DND-41 (cell line): Measurements from ENCODE around the gene SDK2.

Experiments used
- ATAC-seq: fragments of 200-7000 bp; cut with Tn5 transposase; 3 replicates; pipeline ENCODE4 v1.9.1; 2021; ENCODE audit warnings: low read depth; ENCODE audit not compliant: insufficient read depth
- DNase-seq: peaks from one replicate; pipeline ENCODE4 v3.0.0-alpha.2; 2020
- H2AFZ ChIP-seq: 2 replicates; pipeline ENCODE4 v1.6.0; 2012; ENCODE audit warnings: low read depth, low read length
- H3K27ac ChIP-seq: 2 replicates; pipeline ENCODE4 v1.5.1; 2012; ENCODE audit warnings: low read length, inconsistent platforms
- H3K27me3 ChIP-seq: fragments of 200-600 bp; sonication (generic); 2 replicates; pipeline ENCODE4 v1.6.0; 2012; ENCODE audit warnings: low read length, mild to moderate bottlenecking, inconsistent platforms; ENCODE audit not compliant: insufficient read depth, poor library complexity
- H3K36me3 ChIP-seq: 2 replicates; pipeline ENCODE4 v1.5.1; 2012; ENCODE audit warnings: low read length, inconsistent platforms; ENCODE audit not compliant: insufficient read depth
- H3K4me1 ChIP-seq: 2 replicates; pipeline ENCODE4 v1.5.1; 2012; ENCODE audit warnings: mild to moderate bottlenecking, low read length; ENCODE audit not compliant: insufficient read depth
- H3K4me2 ChIP-seq: 2 replicates; pipeline ENCODE4 v1.6.0; 2012; ENCODE audit warnings: mild to moderate bottlenecking, moderate library complexity, low read length, inconsistent platforms; ENCODE audit not compliant: insufficient read depth
- H3K4me3 ChIP-seq, 2 experiments: fragments of 200-600 bp in 1 of 2; shearing (Covaris generic) in 1 of 2; 2 replicates each; pipeline ENCODE4 v1.5.1; 2012 to 2016; ENCODE audit warnings: inconsistent platforms in 2 of 2, low read length in 2 of 2, mild to moderate bottlenecking in 2 of 2, low read depth in 1 of 2, moderate library complexity in 1 of 2
- H3K79me2 ChIP-seq: 2 replicates; pipeline ENCODE4 v1.6.0; 2012; ENCODE audit warnings: low read length, inconsistent platforms; ENCODE audit not compliant: insufficient read depth
- H3K9ac ChIP-seq: 2 replicates; pipeline ENCODE4 v1.6.0; 2012; ENCODE audit warnings: low read depth, mild to moderate bottlenecking, inconsistent platforms, low read length, moderate library complexity
- H3K9me3 ChIP-seq: 2 replicates; pipeline ENCODE4 v1.5.1; 2012; ENCODE audit warnings: low read length, moderate library complexity, mild to moderate bottlenecking, inconsistent platforms; ENCODE audit not compliant: insufficient read depth, severe bottlenecking
- H4K20me1 ChIP-seq: 2 replicates; pipeline ENCODE4 v1.6.0; 2012; ENCODE audit warnings: low read length; ENCODE audit not compliant: insufficient read depth
- EZH2 ChIP-seq: IDR thresholded peaks from 3 replicates; pipeline ENCODE4 v1.6.1; 2012; ENCODE audit warnings: borderline replicate concordance, low read depth, mild to moderate bottlenecking, moderate library complexity, low read length, inconsistent platforms; ENCODE audit not compliant: severe bottlenecking
- TF ChIP-seq, protein P1 (sequence below): IDR thresholded peaks from 2 replicates; pipeline ENCODE4 v1.5.1; 2012; ENCODE audit warnings: borderline replicate concordance, low read length, moderate library complexity, mild to moderate bottlenecking; ENCODE audit not compliant: poor library complexity, severe bottlenecking; ENCODE audit errors: extremely low read depth

SDK2 gene

DNA sequence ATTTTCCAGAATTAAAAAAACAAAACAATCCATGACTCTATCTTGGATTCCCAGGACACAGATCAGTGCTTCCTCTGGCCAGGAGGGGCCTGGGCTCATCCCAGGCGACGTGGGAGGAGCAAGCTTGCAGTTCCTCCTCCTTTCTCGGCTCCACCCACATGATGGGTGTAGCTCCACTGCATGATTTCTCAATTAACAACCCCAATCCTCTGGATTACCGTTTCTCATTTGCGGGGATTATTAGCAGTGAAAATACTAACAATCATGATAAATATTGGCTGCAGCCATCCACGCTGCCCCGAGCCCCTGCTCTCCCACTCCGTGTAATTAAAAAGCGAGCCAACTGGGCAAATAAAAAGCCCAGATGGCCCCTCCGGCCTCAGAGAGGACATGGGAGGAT is 46.4 kb upstream of the SDK2 start:
- ATAC-seq = no peak
- no peaks in the 10 kb centered on the region for H3K4me1 ChIP-seq
- H4K20me1 ChIP-seq = no peaks in the 10 kb centered on the region
- TF ChIP-seq, protein P1, sequence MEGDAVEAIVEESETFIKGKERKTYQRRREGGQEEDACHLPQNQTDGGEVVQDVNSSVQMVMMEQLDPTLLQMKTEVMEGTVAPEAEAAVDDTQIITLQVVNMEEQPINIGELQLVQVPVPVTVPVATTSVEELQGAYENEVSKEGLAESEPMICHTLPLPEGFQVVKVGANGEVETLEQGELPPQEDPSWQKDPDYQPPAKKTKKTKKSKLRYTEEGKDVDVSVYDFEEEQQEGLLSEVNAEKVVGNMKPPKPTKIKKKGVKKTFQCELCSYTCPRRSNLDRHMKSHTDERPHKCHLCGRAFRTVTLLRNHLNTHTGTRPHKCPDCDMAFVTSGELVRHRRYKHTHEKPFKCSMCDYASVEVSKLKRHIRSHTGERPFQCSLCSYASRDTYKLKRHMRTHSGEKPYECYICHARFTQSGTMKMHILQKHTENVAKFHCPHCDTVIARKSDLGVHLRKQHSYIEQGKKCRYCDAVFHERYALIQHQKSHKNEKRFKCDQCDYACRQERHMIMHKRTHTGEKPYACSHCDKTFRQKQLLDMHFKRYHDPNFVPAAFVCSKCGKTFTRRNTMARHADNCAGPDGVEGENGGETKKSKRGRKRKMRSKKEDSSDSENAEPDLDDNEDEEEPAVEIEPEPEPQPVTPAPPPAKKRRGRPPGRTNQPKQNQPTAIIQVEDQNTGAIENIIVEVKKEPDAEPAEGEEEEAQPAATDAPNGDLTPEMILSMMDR = no peak
- TF ChIP-seq EZH2 = no peak
- no peak overlapping the region for H3K4me3 ChIP-seq
- no peak overlapping the region for H3K4me2 ChIP-seq
- no peak overlapping the region for H3K9ac ChIP-seq
- no peaks in the 10 kb centered on the region for H3K79me2 ChIP-seq
- H3K9me3 ChIP-seq = no peaks in the 10 kb centered on the region
- no peak for DNase-seq
- H3K27ac ChIP-seq = no peak overlapping the region
- H2AFZ ChIP-seq = no peak overlapping the region
- no peaks in the 10 kb centered on the region for H3K36me3 ChIP-seq
- H3K27me3 ChIP-seq = peaks cover under 1% of the 10 kb centered on the region

DNA sequence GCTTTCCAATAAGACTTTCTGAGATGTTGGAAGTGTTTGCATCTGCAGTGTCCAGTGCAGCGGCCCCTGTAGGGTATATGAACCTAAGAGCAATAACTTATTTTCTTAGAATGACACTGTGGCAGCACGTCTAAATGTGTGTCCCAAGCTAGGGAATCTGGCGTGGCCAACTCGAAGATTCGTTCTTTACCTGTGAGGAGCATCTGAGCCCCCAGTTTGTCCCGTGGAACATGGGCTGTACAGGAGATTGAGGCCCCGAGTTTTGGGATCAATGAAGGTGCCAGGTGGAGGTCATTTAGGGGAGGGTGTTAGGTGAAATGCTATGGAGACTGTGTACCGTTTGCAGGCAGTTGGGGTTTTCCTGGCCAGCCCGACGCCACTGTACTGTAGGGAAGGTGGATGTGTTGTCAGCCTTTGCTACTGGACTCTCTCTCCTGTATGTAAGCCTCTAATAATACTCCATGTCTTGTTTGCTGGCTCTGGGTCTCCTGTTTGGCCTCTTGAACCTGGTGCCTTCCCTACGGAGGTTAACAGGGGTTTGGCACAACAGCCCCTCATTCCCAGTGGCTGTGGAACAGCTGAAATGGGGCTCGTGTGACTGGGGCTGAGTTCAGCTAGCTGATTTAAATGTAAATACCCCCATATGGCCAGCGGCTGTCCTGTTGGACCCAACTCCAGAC is 45.5 kb upstream of the SDK2 start:
- no peak for ATAC-seq
- H3K79me2 ChIP-seq = no peaks in the 10 kb centered on the region
- no peaks in the 10 kb centered on the region for H4K20me1 ChIP-seq
- H3K27ac ChIP-seq = no peak overlapping the region
- H3K4me3 ChIP-seq = no peak overlapping the region
- H3K4me2 ChIP-seq = no peak overlapping the region
- H3K4me1 ChIP-seq = no peaks in the 10 kb centered on the region
- no peaks in the 10 kb centered on the region for H3K9me3 ChIP-seq
- H3K27me3 ChIP-seq = peaks cover 2% of the 10 kb centered on the region
- no peak overlapping the region for H2AFZ ChIP-seq
- H3K36me3 ChIP-seq = no peaks in the 10 kb centered on the region
- DNase-seq = no peak
- H3K9ac ChIP-seq = no peak overlapping the region
- TF ChIP-seq, protein P1 = no peak
- TF ChIP-seq EZH2 = no peak

DNA sequence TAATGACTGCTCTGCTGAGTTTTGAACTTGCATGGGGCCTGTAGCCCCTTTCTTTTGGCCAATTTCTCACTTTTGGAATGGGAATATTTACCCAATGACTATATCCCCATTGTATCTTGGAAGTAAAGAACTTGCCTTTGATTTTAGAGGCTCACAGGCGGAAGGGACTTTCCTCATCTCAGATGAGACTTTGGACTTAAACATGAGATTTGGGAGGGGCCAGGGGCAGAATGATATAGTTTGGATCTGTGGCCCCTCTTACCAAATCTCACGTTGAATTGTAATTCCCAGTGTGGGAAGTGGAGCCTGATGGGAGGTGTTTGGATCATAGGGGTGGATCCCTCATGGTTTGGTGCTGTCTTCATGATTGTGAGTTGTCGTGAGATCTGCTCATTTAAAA is 42.7 kb upstream of the SDK2 start:
- no peaks in the 10 kb centered on the region for H4K20me1 ChIP-seq
- H3K4me1 ChIP-seq = no peaks in the 10 kb centered on the region
- no peak for TF ChIP-seq EZH2
- TF ChIP-seq, protein P1 = no peak

More for the DNA sequence above, 42.7 kb upstream of the SDK2 start:
- no peaks in the 10 kb centered on the region for H3K79me2 ChIP-seq
- H2AFZ ChIP-seq = no peak overlapping the region
- no peaks in the 10 kb centered on the region for H3K36me3 ChIP-seq
- H3K9me3 ChIP-seq = peaks cover 2% of the 10 kb centered on the region
- no peak overlapping the region for H3K9ac ChIP-seq
- H3K27me3 ChIP-seq = peaks cover 2% of the 10 kb centered on the region
- ATAC-seq (no peak), DNase-seq (no peak)
- no peak overlapping the region for H3K4me3 ChIP-seq
- H3K4me2 ChIP-seq = no peak overlapping the region
- H3K27ac ChIP-seq = no peak overlapping the region
